GM12891 (cell line): ENCODE data around the gene ABHD3.

ENCODE experiments used
- PAX5 ChIP-seq: IDR thresholded peaks from 2 replicates; pipeline ENCODE4 v1.6.1; 2011; ENCODE audit warnings: low read length, moderate library complexity, mild to moderate bottlenecking; ENCODE audit not compliant: insufficient read depth, severe bottlenecking
- POLR2A ChIP-seq: IDR thresholded peaks from 2 replicates; pipeline ENCODE4 v1.6.1; 2011; ENCODE audit warnings: low read depth, low read length, control low read depth
- POLR2AphosphoS5 ChIP-seq: IDR thresholded peaks from 2 replicates; pipeline ENCODE4 v1.6.1; 2011; ENCODE audit warnings: low read depth, low read length, control low read depth
- POU2F2 ChIP-seq: IDR thresholded peaks from 2 replicates; pipeline ENCODE4 v1.6.1; 2011; ENCODE audit warnings: low read depth, mild to moderate bottlenecking, control low read depth, low read length, moderate library complexity
- SPI1 ChIP-seq: IDR thresholded peaks from 2 replicates; pipeline ENCODE4 v1.6.1; 2011; ENCODE audit warnings: low read depth, low read length, control low read depth
- TAF1 ChIP-seq: IDR thresholded peaks from 2 replicates; pipeline ENCODE4 v1.6.1; 2011; ENCODE audit warnings: low read depth, low read length, control low read depth

GRCh38 chr18:21741562-21742314 is 37.2 kb upstream of the ABHD3 start:
- TF ChIP-seq POLR2A (no peak), TAF1 (no peak), POLR2AphosphoS5 (no peak), SPI1 (no peak), POU2F2 (no peak), PAX5 (no peak)
